ENCODE measurements around the gene ACBD6.
"Not testable (repeated sequence)": the region's sequence is repeated elsewhere in the genome, so short reads cannot be mapped to it uniquely, and the experiment has no call there.

ACBD6 gene, protein sequence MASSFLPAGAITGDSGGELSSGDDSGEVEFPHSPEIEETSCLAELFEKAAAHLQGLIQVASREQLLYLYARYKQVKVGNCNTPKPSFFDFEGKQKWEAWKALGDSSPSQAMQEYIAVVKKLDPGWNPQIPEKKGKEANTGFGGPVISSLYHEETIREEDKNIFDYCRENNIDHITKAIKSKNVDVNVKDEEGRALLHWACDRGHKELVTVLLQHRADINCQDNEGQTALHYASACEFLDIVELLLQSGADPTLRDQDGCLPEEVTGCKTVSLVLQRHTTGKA

DNA sequence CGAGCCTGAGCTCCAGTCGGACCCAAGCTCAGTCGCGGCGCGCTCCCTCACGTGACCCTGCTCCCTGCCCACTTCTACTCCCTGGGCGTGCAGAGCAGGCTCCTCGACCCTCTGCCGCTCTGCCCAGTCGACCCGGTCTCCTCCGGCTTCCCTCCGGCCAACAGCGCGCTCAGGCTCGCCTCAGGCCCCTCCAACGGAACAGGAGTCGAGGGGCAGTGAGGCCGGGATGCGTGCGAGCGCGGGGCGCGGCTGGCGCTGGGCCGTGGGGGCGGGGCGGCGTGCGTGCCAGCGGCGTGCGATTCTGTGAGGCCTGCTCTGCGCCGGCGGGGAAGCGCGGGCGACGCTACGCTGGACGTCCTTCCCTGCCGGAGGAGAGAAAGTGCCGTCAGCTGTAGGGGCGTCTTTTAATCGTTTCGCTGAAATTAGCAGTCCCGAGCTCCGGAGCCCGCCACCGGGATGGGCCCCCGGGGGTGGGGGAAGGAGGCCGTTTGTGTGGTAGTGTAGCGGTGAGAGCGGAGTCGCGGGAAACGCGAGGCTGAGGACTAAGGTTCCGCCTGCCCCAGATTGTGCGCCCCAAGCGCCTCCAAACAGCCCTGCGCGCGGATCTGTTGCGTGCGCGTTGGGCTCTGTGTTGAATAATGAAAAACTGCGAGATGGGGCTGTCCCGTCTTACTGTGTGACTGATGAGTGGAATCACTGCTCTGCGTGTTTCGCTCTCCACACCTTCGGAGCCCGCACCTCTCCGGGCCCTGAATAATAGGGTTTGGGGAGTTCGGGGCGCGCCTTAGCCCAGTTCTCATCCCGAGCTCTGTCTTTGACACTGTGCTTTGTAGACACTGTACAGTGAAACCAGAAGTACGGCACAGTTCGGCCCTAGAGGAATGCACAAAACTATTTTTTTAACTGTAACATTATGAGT is at the start of gene ACBD6:
Gene ACBD6, minus strand, starts transcription at position 217 of the 919 bp plus-strand sequence. CDS start 311 bp downstream, outside the sequence.
- DNase-seq (ENCODE audit: low read depth in 2 of 2): peak; percentile 81 to 85

DNA sequence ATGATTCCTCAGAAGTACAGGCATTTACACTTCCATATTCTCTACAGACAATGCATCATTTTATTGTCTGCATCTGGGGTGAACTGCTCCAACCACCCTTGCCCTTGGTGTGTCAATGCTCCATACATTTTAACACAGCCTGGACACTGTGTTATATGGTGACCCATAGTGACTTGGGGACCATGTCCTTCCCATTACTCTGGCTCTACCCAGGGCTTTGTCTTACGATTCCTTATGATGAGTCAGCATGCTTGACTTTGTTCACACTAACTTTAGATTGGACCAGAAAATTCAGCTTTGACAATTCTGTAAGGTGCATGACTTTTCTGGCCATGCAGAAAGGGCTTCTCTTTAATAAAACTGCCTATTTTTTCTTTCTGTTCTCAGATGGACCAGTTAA is 49.6 kb upstream of the ACBD6 start:
- no peak for DNase-seq (ENCODE audit: low read depth in 2 of 2)

DNA sequence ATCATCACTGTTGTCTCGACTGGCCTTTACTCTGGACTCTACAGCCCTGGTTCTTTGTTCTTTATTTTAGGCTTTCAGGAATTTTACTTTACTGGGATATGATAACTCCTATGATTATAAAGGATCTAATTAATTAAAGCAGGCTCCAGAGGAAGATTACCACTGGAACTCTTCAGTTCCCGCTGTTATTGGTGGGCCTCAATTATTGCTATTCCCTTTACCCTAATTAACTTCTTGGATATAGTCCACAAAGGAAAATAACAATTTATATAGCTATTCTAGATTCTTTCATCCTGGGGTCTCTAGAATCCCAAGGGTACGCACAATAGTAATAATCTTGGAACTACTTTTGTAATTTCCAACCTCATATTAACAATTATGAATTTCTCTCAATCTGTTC is 47.9 kb upstream of the ACBD6 start:
- DNase-seq (ENCODE audit: low read depth in 2 of 2): no peak

DNA sequence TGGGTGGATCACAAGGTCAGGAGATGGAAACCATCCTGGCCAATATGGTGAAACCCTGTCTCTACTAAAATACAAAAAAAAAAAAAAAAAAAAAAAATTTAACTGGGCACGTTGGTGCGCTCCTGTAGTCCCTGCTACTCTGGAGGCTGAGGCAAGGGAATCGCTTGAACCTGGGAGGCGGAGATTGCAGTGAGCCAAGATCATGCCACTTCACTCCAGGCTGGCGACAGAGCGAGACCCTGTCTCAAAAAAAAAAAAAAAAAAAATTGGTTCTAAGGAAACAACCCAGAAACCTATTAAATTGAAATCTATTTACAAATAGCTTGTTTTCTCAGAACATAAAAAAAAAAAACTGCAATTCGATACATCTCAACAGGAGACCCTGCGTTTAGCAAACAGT is 47.4 kb upstream of the ACBD6 start:
- DNase-seq (ENCODE audit: low read depth in 2 of 2): not testable (repeated sequence)

- no peak for DNase-seq (ENCODE audit: low read depth in 2 of 2)
Measured at GRCh38 chr1:180548686-180549317, 46.4 kb upstream of the ACBD6 start.

DNA sequence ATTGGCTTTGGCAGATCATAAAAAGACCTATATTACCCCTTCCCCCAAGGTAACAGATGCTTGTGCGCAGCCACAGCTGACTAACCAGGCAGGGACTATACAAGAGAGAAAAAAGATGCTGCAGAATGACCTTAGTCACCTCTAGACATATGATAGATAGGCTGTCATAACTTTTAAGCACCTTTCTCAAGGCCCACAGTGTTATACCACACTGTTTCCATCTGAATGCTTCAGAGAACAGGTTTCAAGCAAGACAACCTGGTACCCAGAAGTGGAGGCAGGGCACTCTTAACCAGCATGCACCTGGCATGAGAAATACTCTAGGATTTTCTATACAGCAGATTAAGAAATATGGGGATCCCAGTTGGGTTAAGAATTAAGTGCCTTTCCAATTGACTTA is 43.6 kb upstream of the ACBD6 start:
- DNase-seq (ENCODE audit: low read depth in 2 of 2): no peak

- DNase-seq (ENCODE audit: low read depth in 2 of 2): no peak
Measured at GRCh38 chr1:180544050-180544449, 41.7 kb upstream of the ACBD6 start.

DNA sequence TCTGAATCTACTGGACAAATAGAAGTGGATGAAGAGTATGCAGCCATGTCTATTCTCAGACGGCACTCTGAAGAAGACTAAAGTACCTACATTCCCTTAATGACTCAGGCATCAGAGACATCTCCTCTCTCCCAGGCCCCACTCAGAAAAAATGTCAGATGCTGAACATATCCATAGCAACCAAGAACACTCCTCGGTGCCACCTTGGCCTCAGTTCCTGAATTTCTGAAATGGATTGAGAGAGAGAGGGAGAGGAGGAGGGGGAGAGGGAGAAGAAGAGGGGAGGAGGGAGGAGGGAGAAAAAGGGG is 40.4 kb upstream of the ACBD6 start:
- no peak for DNase-seq (ENCODE audit: low read depth in 2 of 2)

DNA sequence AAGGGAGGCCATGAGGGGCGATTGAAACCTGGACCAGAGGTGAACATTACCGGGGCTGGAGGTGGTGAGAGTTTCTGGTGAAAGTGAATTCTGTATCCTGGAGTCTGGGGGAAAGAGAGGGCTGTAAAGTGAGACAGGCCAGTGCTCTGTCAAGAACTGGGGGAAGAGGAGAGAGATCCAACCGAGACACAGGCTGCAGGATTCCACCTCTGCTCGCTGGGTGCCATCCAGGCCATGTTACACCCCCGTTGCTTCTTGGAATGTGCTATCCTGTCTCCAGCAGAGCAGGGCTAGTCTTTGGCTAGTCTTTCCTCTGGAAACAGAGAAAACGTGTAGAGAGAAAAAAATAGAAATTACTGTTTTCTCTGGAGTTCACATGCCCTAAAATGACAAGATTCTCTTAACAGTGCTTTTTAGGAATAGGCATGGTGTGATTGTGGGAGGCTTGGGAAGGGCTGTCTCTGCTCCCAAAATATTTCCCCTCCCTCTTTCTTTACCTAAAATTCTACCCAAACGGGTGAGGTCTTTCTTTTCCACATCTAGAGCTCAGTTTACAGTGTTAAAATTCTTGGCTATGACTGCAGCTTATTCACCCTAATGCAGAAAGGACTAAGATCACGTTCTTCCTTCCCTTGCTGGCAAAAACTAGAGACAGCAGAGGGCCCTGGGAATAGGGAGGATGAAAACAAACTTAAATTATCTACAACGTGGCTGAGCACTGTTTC is 39.9 kb upstream of the ACBD6 start:
- no peak for DNase-seq (ENCODE audit: low read depth in 2 of 2)

DNA sequence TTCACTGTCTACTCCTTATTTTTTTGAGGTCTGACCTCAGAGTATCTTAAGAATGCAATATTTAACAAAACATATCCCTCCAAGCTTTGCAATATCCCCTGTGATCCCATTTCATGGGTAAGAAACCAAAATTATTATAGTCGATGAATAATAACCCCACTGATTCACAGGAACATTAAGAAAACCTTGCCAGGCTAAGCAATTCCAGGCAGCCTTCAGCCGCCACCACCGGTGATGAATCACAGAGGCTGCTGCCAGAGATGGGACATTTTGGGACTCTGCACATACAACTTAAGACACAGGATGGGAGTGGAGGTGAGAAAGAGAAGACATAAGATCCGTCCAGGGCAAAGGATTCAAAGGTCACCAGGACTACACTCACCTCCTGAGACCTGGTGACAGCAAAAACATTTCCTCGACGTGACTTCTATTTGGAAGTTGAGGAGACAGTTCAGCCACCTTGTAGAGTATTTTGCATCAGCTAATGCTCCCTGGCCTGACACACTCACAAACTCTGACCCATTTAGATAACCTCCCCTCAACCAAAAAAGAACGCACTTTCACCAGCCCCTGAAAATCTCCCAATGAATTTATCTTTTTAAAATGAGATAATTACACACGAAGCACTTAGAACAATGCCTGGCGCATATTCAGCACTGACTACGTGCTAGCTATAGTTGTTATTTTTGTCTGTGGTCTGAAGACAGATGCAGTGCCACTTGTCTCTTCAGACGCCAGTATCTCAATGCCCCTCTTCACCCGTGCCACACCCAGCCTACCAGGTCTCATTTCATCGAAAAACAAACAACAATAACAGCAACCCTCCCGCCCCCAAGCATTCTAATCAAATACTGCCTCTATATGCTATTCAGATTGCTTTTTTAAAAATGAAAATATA is 38.6 kb upstream of the ACBD6 start:
- DNase-seq (ENCODE audit: low read depth in 2 of 2): no peak

DNA sequence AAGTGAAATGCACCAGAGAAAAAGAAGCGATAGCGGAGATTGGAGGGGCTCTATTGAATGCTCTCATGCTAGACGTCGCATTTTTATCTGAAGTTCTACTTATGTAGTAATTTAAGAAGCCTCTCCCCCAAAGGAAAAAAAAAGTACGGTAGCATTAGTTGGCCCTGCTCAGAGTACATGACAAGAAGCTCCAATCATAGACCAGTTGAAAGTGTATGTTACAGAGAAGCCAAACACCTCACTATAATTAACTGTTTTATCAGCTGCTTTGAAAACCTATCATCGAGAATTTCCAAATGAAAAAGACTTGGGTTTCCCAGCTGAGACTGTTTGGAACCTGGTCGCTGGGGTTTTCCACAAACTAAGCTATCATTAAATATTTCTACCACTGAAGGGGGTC is 36.8 kb upstream of the ACBD6 start:
- DNase-seq (ENCODE audit: low read depth in 2 of 2): no peak

DNA sequence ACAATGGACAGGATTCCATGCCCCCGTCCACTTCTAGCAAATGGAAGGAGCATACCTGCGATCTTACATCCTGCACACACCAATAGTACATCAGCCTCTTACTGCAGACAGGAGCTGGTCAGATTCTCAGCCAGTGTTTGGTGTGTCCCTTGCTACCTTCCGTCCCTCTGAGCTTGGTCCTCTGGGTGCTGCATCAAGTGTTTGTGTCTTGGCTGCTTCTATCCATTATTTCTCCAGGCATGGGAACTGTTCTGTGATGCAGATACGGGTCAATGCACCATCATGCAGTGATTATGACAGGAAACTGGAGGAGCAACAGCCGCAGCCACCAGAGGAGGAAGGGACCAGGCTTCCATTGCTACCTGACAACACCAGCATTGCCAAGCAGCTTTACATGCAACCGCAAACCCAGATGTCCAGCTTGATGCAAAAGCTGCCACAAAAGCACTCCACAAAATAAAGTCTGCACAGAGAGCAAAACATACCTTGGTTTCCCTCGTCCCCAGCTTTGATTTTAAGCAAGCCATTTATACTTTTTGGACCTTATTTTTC is 34.5 kb upstream of the ACBD6 start:
- DNase-seq (ENCODE audit: low read depth in 2 of 2): no peak

GRCh38 chr1:180535418-180535999 is 33.1 kb upstream of the ACBD6 start:
- DNase-seq (ENCODE audit: low read depth in 2 of 2): no peak

GRCh38 chr1:180534214-180534613 is 31.8 kb upstream of the ACBD6 start:
- DNase-seq (ENCODE audit: low read depth in 2 of 2): no peak

GRCh38 chr1:180533266-180533987 is 31.1 kb upstream of the ACBD6 start:
- peak; percentile 32 to 63 for DNase-seq (ENCODE audit: low read depth in 2 of 2)

GRCh38 chr1:180532854-180533253 is 30.5 kb upstream of the ACBD6 start:
- DNase-seq (ENCODE audit: low read depth in 2 of 2): no peak

DNA sequence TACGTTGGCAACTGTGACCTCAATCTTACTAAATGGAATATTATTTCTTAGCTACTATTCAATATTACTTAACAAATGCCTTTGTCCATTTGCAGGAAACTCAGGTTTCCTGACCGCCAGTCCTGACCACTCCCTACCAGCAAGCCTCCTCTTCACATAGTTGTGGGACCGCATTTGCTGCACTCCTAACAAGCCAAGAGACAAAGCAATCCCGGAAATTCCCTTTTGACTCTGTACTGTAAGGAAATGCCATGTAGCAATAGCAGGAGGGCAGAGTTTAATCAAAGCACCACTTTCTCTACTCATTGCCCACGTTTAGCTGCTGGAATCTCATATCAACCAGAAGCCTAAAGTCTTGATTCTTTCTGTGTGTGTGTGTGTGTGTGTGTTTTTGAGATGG is 28.1 kb upstream of the ACBD6 start:
- DNase-seq (ENCODE audit: low read depth in 2 of 2): no peak

- DNase-seq (ENCODE audit: low read depth in 2 of 2): no peak
Measured at GRCh38 chr1:180528868-180529470, 26.6 kb upstream of the ACBD6 start.

DNA sequence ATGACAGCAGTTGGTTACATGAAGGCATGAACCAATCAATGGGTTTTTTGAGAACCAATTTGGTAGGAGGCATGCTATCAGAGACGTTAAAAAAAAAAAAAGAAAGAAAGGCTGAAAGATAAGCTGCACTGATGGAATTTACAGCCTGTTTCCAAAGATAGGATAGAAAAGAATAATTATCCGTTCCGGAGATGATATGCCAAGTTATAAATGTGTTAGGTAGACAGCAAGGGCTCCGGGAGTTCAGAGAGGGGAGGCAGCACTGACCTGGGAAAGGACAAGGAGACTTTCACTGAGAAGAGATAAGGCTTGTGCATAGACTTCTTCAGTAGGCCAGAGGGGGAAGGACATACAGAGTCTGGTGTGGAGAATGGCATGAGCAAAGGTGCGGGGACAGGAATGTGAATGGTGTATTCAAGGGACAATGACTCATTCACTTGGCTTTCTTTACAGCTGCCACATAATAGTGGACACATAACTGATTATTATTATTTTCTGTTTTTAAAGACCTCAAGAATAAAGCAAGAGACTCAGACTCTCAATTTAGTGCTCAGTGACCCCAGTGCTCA is 24.8 kb upstream of the ACBD6 start:
- DNase-seq (ENCODE audit: low read depth in 2 of 2): no peak

Data from stimulated activated CD4-positive, alpha-beta T cell treated with anti-CD3 and anti-CD28 coated beads, Interleukin-12 subunit alpha, Interleukin-12 subunit beta, amount 100 ng/mL, for 24 hours (primary cell).